Tibial artery (tissue), 4 donors: ENCODE data around the gene SLC2A4RG.

ENCODE experiments used
- DNase-seq, 2 donors: peaks; one replicate each; pipeline ENCODE4 v3.0.0-alpha.2; 2019
- H3K27ac ChIP-seq, 2 donors: fragments of 200-600 bp; sonication (generic) in 1 of 2; 1 replicate in 1 of 2; 2 replicates in 1 of 2; pipeline ENCODE4 v1.5.1; 2018 to 2019; ENCODE audit warnings: mild to moderate bottlenecking in 1 of 2
- H3K27me3 ChIP-seq, 2 donors: fragments of 200-600 bp; sonication (generic) in 1 of 2; one replicate each; pipeline versions ENCODE4 v1.5.1 to v1.6.0; 2016 to 2019
- H3K36me3 ChIP-seq, 3 donors: fragments of 200-600 bp; sonication (generic) in 2 of 3; one replicate each; pipeline ENCODE4 v1.5.1; 2016 to 2019; ENCODE audit warnings: mild to moderate bottlenecking in 2 of 3
- H3K4me1 ChIP-seq, 4 donors: fragments of 200-600 bp; sonication (generic) in 2 of 4; 1 replicate in 3 of 4; 2 replicates in 1 of 4; pipeline ENCODE4 v1.5.1; 2016 to 2019
- H3K4me3 ChIP-seq, 2 donors: fragments of 200-600 bp; sonication (generic) in 1 of 2; 1 replicate in 1 of 2; 2 replicates in 1 of 2; pipeline ENCODE4 v1.5.1; 2018 to 2019; ENCODE audit warnings: mild to moderate bottlenecking in 2 of 2
- H3K9me3 ChIP-seq, 3 donors: fragments of 200-600 bp; sonication (generic) in 1 of 3; one replicate each; pipeline ENCODE4 v1.5.1; 2016 to 2019
- CTCF ChIP-seq, 2 experiments: fragments of 200-600 bp in 1 of 2; fragments of 450-650 bp in 1 of 2; IDR thresholded peaks; one replicate each; pipeline ENCODE4 v1.5.1; 2017 to 2019; ENCODE audit warnings: antibody characterized with exemption in 2 of 2, mild to moderate bottlenecking in 1 of 2, moderate library complexity in 1 of 2
- intact Hi-C: fragments of 100-400 bp; cut with DNase I; formaldehyde crosslinking; loops from one replicate; pipeline ENCODE4 v1.15.0; 2023; ENCODE audit warnings: low total_unique reads

The SLC2A4RG gene

GRCh38 chr20:63692436-63693082 lies 47.0 kb upstream of the SLC2A4RG start:
- H3K36me3 ChIP-seq, result peaks cover 0 to 34% (median 30%) of the 10 kb centered on the region in 3 donors
- intact Hi-C loops, result no loop called here
- no peak overlapping the region for H3K27ac ChIP-seq
- H3K4me1 ChIP-seq, result peaks cover 0 to 29% (median 21%) of the 10 kb centered on the region in 4 donors
- no peaks in the 10 kb centered on the region for H3K27me3 ChIP-seq
- no peak for TF ChIP-seq CTCF (IDR thresholded peaks at IDR 0.05)
- peak in 1 of 2 donors; percentile 70 for DNase-seq
- H3K4me3 ChIP-seq, result no peak overlapping the region
- no peaks in the 10 kb centered on the region for H3K9me3 ChIP-seq

- Histone ChIP-seq H3K36me3 (peaks cover 0 to 34% (median 33%) of the 10 kb centered on the region in 3 donors), H3K27ac (no peak overlapping the region), H3K4me1 (peaks cover 0 to 30% (median 20%) of the 10 kb centered on the region in 4 donors), H3K4me3 (no peak overlapping the region), H3K27me3 (no peaks in the 10 kb centered on the region), H3K9me3 (no peaks in the 10 kb centered on the region)
- intact Hi-C loops, result no loop called here
- no peak for TF ChIP-seq CTCF (IDR thresholded peaks at IDR 0.05)
- peak in 1 of 2 donors; percentile 65 for DNase-seq
Measured at GRCh38 chr20:63693083-63693732, 46.4 kb upstream of the SLC2A4RG start.

GRCh38 chr20:63693733-63694583 lies 45.6 kb upstream of the SLC2A4RG start:
- Histone ChIP-seq H3K27ac (no peak overlapping the region), H3K9me3 (no peaks in the 10 kb centered on the region), H3K4me1 (peaks cover 0 to 35% (median 25%) of the 10 kb centered on the region in 4 donors), H3K36me3 (peaks cover 0 to 35% (median 34%) of the 10 kb centered on the region in 3 donors), H3K4me3 (no peak overlapping the region), H3K27me3 (no peaks in the 10 kb centered on the region)
- DNase-seq, result peak in 1 of 2 donors; percentile 64
- TF ChIP-seq CTCF (IDR thresholded peaks at IDR 0.05), result no peak
- intact Hi-C loops, result no loop called here

- Histone ChIP-seq H3K36me3 (peaks cover 0 to 40% (median 31%) of the 10 kb centered on the region in 3 donors), H3K4me3 (no peak overlapping the region), H3K27me3 (no peaks in the 10 kb centered on the region), H3K9me3 (no peaks in the 10 kb centered on the region), H3K4me1 (peaks cover 0 to 43% (median 32%) of the 10 kb centered on the region in 4 donors), H3K27ac (no peak overlapping the region)
- intact Hi-C loops, result no loop called here
- DNase-seq, result peak in 1 of 2 donors; percentile 61
- no peak for TF ChIP-seq CTCF (IDR thresholded peaks at IDR 0.05)
Measured at GRCh38 chr20:63694584-63695423, 44.8 kb upstream of the SLC2A4RG start.
